T-helper 1 cell (primary cell): ENCODE data around the gene SREBF1.

ENCODE experiments used
- DNase-seq, 5 donors: peaks; one replicate each; pipeline ENCODE4 v3.0.0-alpha.2; 2012 to 2020

The SREBF1 gene

GRCh38 chr17:17857496-17857895, 20.7 kb upstream of the SREBF1 start:
- no peak for DNase-seq

- DNase-seq = no peak
Measured at GRCh38 chr17:17856386-17856785, 19.6 kb upstream of the SREBF1 start.

- DNase-seq = no peak
Measured at GRCh38 chr17:17855976-17856375, 19.2 kb upstream of the SREBF1 start.

- peak in 1 of 5 donors; percentile 85 for DNase-seq
Measured at GRCh38 chr17:17853811-17854447, 17.1 kb upstream of the SREBF1 start.

GRCh38 chr17:17852930-17853329, 16.1 kb upstream of the SREBF1 start:
- DNase-seq = no peak

- no peak for DNase-seq
Measured at GRCh38 chr17:17851103-17852002, 14.6 kb upstream of the SREBF1 start.

GRCh38 chr17:17849845-17850373, 13.1 kb upstream of the SREBF1 start:
- peak; percentile 33 to 86 (median 51) for DNase-seq

GRCh38 chr17:17849147-17849820, 12.5 kb upstream of the SREBF1 start:
- DNase-seq = peak; percentile 47 to 97 (median 71)

- no peak for DNase-seq
Measured at GRCh38 chr17:17848311-17849082, 11.7 kb upstream of the SREBF1 start.

GRCh38 chr17:17847726-17848125, 10.9 kb upstream of the SREBF1 start:
- DNase-seq = no peak

- no peak for DNase-seq
Measured at GRCh38 chr17:17847118-17847689, 10.4 kb upstream of the SREBF1 start.

GRCh38 chr17:17846645-17847044, 9.9 kb upstream of the SREBF1 start:
- DNase-seq = no peak

GRCh38 chr17:17846003-17846402, 9.2 kb upstream of the SREBF1 start:
- DNase-seq = no peak

- no peak for DNase-seq
Measured at GRCh38 chr17:17845046-17845775, 8.4 kb upstream of the SREBF1 start.

GRCh38 chr17:17844500-17844899, 7.7 kb upstream of the SREBF1 start:
- DNase-seq = no peak

- DNase-seq = no peak
Measured at GRCh38 chr17:17844079-17844478, 7.3 kb upstream of the SREBF1 start.

- DNase-seq = no peak
Measured at GRCh38 chr17:17843096-17843495, 6.3 kb upstream of the SREBF1 start.

- no peak for DNase-seq
Measured at GRCh38 chr17:17842111-17842876, 5.5 kb upstream of the SREBF1 start.

- no peak for DNase-seq
Measured at GRCh38 chr17:17841601-17842025, 4.8 kb upstream of the SREBF1 start.

- DNase-seq = no peak
Measured at GRCh38 chr17:17840751-17841591, 4.2 kb upstream of the SREBF1 start.
